Subcutaneous adipose tissue (tissue), 4 donors: ENCODE results near the gene ENPEP. TPM values are rescaled to one million over a fixed set of nuclear protein-coding genes. Genes with fewer than 3 reads are reported as not detected.

Experiments
- total RNA-seq, 4 donors: library from RNA; depleted of rRNA; stranded (reverse); fragments of >200 nt; gene quantifications; one replicate each; pipeline ENCODE4 v1.1.0, GENCODE V29; 2016
- TF ChIP-seq, protein P1 (sequence below): fragments of 450-650 bp; IDR thresholded peaks from one replicate; pipeline ENCODE4 v1.5.1; 2016; ENCODE audit warnings: low read depth, mild to moderate bottlenecking, control low read depth, antibody characterized with exemption, moderate library complexity

Gene ENPEP
- total RNA-seq, 4 donors from 2014 or later: 3.4 to 16.0 (median 9.5) TPM

DNA sequence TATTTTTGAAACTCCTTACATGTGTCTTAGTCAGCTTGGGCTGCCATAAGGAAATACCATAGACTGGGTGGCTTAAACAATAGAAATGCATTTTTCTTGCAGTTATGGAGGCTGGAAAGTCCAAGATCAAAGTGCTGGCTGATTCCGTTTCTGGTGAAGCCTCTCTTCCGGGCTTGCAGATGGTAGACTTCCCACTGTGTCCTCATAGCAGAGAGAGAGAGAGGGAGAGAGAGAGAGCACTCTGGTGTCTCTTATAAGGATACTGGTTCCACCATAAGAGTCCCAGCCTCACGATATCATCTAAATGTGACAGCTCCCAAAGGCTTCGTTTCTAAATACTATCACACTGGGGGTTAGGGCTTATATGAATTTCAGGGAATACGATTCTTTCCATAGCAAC is 39.7 kb downstream of the ENPEP start:
- TF ChIP-seq, protein P1, sequence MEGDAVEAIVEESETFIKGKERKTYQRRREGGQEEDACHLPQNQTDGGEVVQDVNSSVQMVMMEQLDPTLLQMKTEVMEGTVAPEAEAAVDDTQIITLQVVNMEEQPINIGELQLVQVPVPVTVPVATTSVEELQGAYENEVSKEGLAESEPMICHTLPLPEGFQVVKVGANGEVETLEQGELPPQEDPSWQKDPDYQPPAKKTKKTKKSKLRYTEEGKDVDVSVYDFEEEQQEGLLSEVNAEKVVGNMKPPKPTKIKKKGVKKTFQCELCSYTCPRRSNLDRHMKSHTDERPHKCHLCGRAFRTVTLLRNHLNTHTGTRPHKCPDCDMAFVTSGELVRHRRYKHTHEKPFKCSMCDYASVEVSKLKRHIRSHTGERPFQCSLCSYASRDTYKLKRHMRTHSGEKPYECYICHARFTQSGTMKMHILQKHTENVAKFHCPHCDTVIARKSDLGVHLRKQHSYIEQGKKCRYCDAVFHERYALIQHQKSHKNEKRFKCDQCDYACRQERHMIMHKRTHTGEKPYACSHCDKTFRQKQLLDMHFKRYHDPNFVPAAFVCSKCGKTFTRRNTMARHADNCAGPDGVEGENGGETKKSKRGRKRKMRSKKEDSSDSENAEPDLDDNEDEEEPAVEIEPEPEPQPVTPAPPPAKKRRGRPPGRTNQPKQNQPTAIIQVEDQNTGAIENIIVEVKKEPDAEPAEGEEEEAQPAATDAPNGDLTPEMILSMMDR: no peak

DNA sequence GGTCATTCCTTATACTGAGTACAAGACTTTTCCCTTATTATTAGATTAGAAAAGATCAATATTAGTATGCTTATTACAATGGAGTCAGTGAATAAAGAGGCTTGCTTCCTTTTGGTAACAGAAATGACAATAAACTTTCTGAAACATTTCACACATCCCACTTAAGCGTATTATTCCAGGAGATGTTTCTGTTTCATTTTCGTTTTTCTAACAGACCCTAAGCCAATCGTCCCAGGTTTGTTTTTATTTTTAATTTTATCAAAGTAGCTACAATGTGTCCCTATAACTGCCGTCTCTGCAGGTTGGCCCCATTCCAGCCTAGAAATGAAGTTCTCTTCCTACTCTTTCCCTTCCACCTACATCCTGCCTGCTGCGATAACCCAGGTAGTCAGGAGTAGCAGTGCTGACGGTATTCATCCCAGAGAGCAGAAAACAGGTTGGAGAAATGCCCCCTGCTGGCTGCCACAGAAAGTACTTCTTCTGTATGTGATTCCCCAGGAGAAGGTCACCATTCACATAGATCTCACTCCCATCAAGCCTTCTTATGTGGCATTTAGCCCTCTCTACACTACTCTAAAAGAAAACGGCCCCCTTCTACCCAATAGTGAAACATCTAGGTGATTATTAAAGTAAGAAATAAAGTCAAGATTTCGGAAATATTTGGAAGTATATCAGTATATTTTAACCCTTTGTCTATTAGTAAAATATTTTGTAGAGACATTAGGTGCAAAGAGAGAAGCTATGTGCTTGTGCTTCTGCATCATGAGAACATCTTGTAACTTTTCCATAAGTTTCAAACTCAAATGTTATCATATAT is 40.4 kb downstream of the ENPEP start:
- TF ChIP-seq, protein P1: no peak

DNA sequence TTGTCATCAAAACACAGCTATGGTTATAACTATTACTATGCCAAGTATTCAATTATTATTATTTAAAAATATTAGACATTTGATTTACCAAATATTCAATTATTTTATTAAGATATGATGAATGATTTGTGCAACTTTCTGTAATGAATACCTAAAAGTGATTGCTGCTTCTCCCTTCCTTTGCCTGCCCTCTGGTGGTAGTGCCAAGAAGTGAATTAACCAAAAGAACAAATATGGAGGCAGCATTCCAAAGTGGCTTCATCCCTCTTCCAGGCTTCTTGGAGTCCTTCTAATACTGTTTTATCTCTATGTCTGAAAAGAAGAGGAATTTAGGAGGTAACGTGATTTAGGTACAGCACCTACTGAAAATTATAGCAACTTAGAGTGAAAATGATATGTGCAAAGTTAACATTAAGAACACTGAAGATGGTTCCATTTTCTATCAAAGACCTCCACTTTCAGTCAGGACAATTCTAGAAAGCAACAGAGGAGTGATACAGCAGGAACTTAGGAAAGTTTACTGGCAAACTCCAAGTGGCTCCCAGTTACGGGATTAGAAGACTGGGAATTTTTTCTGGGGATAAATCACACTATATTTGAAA is 43.0 kb downstream of the ENPEP start:
- TF ChIP-seq, protein P1: no peak

DNA sequence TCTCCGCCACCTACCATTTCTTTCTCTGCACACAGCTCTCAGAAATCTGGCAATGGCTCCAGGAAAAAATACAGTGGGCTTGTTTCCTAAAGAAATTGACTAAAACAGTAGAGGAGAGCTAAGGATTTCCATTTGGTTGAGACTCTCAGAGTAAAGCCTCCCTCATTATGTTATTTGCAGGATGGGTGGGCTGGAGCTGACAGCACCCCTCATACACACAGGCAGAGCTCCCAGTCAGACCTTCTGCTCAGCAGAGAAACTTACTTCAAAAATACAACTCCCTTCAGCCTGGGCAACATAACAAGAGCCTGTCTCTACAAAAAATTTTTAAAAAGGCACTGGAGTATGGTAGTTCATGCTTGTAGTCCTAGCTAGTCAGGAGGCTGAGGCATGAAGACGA is 44.9 kb downstream of the ENPEP start:
- TF ChIP-seq, protein P1: no peak

DNA sequence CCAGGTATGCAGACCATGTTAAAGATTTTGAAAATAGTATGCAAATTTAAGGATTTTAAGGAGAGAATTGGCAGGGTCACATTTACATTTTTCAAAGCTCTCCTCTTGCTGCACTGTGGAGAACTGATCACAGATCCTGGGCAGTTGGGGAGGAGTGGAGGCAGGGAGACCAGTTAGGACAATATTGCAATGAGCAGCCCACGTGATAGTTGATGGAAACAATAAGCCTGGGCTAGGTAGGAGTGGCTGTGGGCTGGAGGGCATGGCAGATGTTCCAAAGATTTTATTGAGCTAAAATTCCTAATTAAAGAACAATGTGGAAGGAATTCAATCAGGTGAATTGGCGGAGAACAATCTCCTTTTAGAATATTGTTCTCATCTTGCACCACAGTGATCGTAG is 50.6 kb downstream of the ENPEP start:
- TF ChIP-seq, protein P1: no peak

DNA sequence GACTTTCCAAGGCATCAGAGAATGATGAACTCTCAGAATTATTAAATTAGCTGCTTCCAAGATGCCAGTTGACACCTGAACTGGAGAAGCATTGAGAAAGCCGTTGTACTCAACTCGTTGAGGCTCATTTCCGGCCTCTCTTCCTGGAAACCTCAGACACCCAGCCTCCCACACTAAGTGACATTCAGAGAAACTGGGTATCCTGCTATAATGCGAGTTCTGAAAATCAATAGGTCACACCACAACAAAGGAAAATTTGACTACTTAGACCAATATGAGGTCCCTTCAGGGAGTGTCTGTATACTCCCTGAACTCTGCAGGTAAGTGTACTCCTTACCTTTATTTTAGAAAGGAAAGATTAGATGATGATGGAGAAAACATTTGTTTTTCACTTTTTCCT is 51.2 kb downstream of the ENPEP start:
- TF ChIP-seq, protein P1: no peak

DNA sequence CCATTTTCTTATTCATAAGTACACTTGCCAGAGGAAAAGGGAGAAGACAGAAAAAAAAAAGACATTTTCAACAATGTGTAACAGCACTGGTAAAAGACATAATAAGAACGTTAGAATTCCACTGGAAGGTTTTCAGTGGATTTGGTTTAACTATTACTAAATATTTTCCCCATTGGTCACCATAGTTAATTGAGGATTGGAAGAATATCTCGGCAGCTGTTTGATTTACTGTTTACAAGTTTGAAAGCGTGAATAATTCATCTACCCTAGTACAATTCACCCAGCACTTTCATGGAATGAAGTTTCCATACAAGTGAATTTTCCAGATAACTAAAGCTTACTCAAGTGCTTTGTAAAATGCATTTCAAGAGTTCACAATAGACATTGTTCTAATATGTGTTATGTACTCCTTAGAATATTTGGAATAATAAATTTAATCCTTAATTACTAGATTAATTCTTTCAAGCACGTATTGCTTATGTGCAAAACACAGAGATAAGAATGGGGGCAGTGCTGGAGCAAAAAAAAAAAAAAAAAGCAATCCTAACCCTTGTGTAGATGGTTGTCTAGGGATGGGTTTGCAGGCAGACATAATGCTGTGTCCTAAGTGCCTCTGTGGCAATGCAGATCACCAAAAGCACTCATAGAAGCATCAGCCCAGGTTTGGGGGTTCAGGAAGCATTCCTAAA is 57.1 kb downstream of the ENPEP start:
- TF ChIP-seq, protein P1: no peak
